A549 (cell line): ENCODE data around the gene NRIP3.
"Not testable (repeated sequence)": the region's sequence is repeated elsewhere in the genome, so short reads cannot be mapped to it uniquely, and the experiment has no call there.

Experiments
- CHD2 ChIP-seq: fragments of 150-350 bp; IDR thresholded peaks from 2 replicates; pipeline ENCODE4 v1.6.1; 2014; ENCODE audit warnings: low read length; ENCODE audit not compliant: partially characterized antibody
- EP300 ChIP-seq, 2 experiments: fragments of >200 bp; sonication (Bioruptor Twin); formaldehyde crosslinking; IDR thresholded peaks; 2 replicates in 1 of 2; 3 replicates in 1 of 2; pipeline ENCODE4 v1.6.1; 2016 to 2017
- JUNB ChIP-seq: fragments of >200 bp; sonication (Bioruptor Twin); formaldehyde crosslinking; IDR thresholded peaks from 2 replicates; pipeline ENCODE4 v1.6.1; 2016
- KDM5A ChIP-seq: fragments of 200-600 bp; sonication (generic); IDR thresholded peaks from 2 replicates; pipeline ENCODE4 v1.6.1; 2016; ENCODE audit warnings: antibody characterized with exemption, mild to moderate bottlenecking
- MAX ChIP-seq: IDR thresholded peaks from 2 replicates; pipeline ENCODE4 v1.6.1; 2012
- PHF8 ChIP-seq: fragments of 200-600 bp; sonication (generic); IDR thresholded peaks from 2 replicates; pipeline ENCODE4 v1.6.1; 2016; ENCODE audit warnings: low read depth, mild to moderate bottlenecking, antibody characterized with exemption, moderate library complexity, borderline replicate concordance
- POLR2A ChIP-seq: IDR thresholded peaks from 2 replicates; pipeline ENCODE4 v1.6.1; 2012; ENCODE audit warnings: mild to moderate bottlenecking, low read length
- RFX5 ChIP-seq: fragments of 450-650 bp; IDR thresholded peaks from 2 replicates; pipeline ENCODE4 v1.7.1; 2014; ENCODE audit warnings: antibody characterized with exemption, mild to moderate bottlenecking, moderate library complexity
- SMC3 ChIP-seq: fragments of >200 bp; sonication (Bioruptor Twin); formaldehyde crosslinking; IDR thresholded peaks from 3 replicates; pipeline ENCODE4 v1.6.1; 2018; ENCODE audit warnings: inconsistent platforms
- TF ChIP-seq, protein P1 (sequence below): fragments of >200 bp; sonication (Bioruptor Twin); formaldehyde crosslinking; IDR thresholded peaks from 3 replicates; pipeline ENCODE4 v1.5.1; 2016
- TF ChIP-seq, protein P2 (sequence below): fragments of >200 bp; sonication (Bioruptor Twin); formaldehyde crosslinking; IDR thresholded peaks from 3 replicates; pipeline ENCODE4 v1.6.1; 2016

DNA sequence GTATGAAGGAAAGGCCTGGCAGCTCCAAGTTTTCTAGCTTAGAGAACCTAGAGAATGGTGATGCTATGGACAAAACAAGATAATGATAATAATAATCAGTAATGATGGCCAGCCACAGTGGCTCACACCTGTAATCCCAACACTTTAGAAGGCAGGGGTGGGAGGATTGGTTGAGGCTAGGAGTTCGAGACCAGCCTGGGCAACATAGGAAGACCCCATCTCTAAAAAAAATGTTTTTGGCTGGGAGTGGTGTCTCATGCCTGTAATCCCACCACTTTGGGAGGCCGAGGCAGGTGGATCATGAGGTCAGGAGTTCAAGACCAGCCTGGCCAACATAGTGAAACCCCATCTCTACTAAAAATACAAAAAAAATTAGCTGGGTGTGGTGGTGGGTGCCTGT, 68.0 kb downstream of the NRIP3 start:
- not testable (repeated sequence) for TF ChIP-seq JUNB; RFX5; POLR2A; EP300 (IDR thresholded peaks at IDR 0.05); KDM5A; SMC3; MAX; PHF8; CHD2
- TF ChIP-seq, protein P1, sequence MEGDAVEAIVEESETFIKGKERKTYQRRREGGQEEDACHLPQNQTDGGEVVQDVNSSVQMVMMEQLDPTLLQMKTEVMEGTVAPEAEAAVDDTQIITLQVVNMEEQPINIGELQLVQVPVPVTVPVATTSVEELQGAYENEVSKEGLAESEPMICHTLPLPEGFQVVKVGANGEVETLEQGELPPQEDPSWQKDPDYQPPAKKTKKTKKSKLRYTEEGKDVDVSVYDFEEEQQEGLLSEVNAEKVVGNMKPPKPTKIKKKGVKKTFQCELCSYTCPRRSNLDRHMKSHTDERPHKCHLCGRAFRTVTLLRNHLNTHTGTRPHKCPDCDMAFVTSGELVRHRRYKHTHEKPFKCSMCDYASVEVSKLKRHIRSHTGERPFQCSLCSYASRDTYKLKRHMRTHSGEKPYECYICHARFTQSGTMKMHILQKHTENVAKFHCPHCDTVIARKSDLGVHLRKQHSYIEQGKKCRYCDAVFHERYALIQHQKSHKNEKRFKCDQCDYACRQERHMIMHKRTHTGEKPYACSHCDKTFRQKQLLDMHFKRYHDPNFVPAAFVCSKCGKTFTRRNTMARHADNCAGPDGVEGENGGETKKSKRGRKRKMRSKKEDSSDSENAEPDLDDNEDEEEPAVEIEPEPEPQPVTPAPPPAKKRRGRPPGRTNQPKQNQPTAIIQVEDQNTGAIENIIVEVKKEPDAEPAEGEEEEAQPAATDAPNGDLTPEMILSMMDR = not testable (repeated sequence)
- TF ChIP-seq, protein P2, sequence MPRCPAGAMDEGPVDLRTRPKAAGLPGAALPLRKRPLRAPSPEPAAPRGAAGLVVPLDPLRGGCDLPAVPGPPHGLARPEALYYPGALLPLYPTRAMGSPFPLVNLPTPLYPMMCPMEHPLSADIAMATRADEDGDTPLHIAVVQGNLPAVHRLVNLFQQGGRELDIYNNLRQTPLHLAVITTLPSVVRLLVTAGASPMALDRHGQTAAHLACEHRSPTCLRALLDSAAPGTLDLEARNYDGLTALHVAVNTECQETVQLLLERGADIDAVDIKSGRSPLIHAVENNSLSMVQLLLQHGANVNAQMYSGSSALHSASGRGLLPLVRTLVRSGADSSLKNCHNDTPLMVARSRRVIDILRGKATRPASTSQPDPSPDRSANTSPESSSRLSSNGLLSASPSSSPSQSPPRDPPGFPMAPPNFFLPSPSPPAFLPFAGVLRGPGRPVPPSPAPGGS = not testable (repeated sequence)
